ENCODE data around the gene DGCR2. TPM values are rescaled to one million over a fixed set of nuclear protein-coding genes. Genes with fewer than 3 reads are reported as not detected.

DGCR2 gene
- total and polyA plus RNA-seq, 10 of the 15 experiments (the other 5 are each of a cell fraction or from before 2014, with no cell fraction given) = 0.19 to 28.4 (median 16.0) TPM

DNA sequence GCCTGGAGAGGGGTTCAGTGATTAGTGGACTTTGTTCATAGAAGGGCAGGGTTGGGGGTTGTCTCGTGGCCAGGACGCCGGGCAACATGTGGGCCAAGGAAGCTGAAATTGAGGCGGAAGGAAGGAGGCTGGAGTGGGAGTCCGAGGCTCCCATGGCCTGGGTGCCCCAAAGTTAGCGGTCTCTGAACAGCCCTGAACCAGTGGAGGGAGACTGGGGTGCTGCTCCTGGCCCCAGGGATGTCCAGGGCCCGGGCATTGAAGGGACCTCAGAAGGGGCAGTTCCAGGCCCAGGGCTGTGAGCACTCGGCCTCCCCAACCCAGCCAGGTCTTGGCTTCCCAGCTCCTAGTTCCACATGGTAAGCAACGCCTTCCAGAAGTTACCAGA is 126.9 kb downstream of the DGCR2 start (continued):
- TF ChIP-seq, protein P1, sequence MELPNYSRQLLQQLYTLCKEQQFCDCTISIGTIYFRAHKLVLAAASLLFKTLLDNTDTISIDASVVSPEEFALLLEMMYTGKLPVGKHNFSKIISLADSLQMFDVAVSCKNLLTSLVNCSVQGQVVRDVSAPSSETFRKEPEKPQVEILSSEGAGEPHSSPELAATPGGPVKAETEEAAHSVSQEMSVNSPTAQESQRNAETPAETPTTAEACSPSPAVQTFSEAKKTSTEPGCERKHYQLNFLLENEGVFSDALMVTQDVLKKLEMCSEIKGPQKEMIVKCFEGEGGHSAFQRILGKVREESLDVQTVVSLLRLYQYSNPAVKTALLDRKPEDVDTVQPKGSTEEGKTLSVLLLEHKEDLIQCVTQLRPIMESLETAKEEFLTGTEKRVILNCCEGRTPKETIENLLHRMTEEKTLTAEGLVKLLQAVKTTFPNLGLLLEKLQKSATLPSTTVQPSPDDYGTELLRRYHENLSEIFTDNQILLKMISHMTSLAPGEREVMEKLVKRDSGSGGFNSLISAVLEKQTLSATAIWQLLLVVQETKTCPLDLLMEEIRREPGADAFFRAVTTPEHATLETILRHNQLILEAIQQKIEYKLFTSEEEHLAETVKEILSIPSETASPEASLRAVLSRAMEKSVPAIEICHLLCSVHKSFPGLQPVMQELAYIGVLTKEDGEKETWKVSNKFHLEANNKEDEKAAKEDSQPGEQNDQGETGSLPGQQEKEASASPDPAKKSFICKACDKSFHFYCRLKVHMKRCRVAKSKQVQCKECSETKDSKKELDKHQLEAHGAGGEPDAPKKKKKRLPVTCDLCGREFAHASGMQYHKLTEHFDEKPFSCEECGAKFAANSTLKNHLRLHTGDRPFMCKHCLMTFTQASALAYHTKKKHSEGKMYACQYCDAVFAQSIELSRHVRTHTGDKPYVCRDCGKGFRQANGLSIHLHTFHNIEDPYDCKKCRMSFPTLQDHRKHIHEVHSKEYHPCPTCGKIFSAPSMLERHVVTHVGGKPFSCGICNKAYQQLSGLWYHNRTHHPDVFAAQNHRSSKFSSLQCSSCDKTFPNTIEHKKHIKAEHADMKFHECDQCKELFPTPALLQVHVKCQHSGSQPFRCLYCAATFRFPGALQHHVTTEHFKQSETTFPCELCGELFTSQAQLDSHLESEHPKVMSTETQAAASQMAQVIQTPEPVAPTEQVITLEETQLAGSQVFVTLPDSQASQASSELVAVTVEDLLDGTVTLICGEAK (IDR thresholded peaks at IDR 0.05; ENCODE audit: borderline replicate concordance) = no peak
- no peak for TF ChIP-seq SIN3A (IDR thresholded peaks at IDR 0.05; ENCODE audit: low read depth, low read length)

DNA sequence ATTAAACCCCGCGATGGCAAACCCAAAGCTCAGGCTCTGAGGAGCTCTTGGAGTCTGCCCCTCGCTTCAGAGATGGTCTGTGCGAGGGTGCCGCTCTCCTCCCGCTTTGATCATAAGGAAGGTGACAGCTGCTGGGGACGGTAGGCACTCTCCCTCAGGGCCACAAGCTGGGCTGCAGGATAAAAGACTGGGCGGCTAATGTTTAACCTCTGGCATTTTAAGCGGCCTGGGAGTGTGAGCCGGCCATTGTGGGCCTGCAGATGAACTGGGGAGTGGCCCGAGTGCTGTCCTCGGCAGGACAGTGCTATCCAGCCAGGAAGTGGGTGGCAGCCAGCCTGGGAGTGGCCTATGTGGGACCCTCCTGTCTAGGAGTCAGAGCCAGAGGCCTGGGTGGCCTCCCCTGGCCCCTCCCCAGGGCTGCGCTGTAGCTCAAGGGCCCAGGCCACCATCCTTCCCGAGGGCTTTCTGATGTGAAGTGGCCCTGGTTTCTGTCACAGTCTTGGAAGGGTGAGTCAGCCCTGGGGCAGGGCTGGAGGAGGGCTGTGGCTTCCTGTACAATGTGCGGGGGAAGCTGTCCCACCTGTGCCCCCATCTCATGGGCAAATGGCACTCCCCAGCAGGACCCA is 127.4 kb downstream of the DGCR2 start:
- H3K4me1 ChIP-seq (ENCODE audit: control insufficient read depth, insufficient read depth, low read length) = no peaks in the 10 kb centered on the region
- H3K27me3 ChIP-seq (replicated peaks in 1 of 2; ENCODE audit: control insufficient read depth in 2 of 2, insufficient read depth in 2 of 2, low read length in 1 of 2) = no peaks in the 10 kb centered on the region
- ChIA-PET POLR2A (no interaction called here), RAD21 (ENCODE audit: unreplicated experiment) (no interaction called here), SMC1A (ENCODE audit: uncharacterized antibody, unreplicated experiment) (no interaction called here), CTCF (no interaction called here)
- no peaks in the 10 kb centered on the region for H3K9me3 ChIP-seq (replicated peaks; ENCODE audit: control insufficient read depth, insufficient read depth, low read length)
- H3K36me3 ChIP-seq (ENCODE audit: control insufficient read depth in 2 of 2, insufficient read depth in 2 of 2, low read length in 1 of 2) = no peaks in the 10 kb centered on the region
- in situ Hi-C loops (cut with MboI) (no loop called here), intact Hi-C loops (cut with micrococcal nuclease; ENCODE audit: unreplicated experiment) (no loop called here)
- ATAC-seq (no peak), FAIRE-seq (no peak), DNase-seq (ENCODE audit: low read depth, low spot score) (no peak)
- H2AFZ ChIP-seq (ENCODE audit: control insufficient read depth, low read depth, low read length) = no peak overlapping the region
- H3K79me2 ChIP-seq (ENCODE audit: control insufficient read depth, insufficient read depth, low read length) = no peaks in the 10 kb centered on the region
- no peak overlapping the region for H3K4me2 ChIP-seq (ENCODE audit: control insufficient read depth, insufficient read depth)
- WGBS (ENCODE audit: insufficient coverage, insufficient replicate concordance, low lambda C conversion rate, missing lambda C conversion rate) = 38% methylated on average over 14 of the region's 15 CpGs
- H3K9ac ChIP-seq (ENCODE audit: control insufficient read depth, insufficient read depth, low read length) = no peak overlapping the region
- no peak overlapping the region for H3K4me3 ChIP-seq
- no peaks in the 10 kb centered on the region; the same call in 1 of the 2 replicates for H4K20me1 ChIP-seq (ENCODE audit: control insufficient read depth, insufficient read depth)
- BruUV-seq (replicated peaks) = no TSS peak
- no peak overlapping the region for H3K27ac ChIP-seq (ENCODE audit: control insufficient read depth, insufficient read depth)
- TF ChIP-seq, protein P2, sequence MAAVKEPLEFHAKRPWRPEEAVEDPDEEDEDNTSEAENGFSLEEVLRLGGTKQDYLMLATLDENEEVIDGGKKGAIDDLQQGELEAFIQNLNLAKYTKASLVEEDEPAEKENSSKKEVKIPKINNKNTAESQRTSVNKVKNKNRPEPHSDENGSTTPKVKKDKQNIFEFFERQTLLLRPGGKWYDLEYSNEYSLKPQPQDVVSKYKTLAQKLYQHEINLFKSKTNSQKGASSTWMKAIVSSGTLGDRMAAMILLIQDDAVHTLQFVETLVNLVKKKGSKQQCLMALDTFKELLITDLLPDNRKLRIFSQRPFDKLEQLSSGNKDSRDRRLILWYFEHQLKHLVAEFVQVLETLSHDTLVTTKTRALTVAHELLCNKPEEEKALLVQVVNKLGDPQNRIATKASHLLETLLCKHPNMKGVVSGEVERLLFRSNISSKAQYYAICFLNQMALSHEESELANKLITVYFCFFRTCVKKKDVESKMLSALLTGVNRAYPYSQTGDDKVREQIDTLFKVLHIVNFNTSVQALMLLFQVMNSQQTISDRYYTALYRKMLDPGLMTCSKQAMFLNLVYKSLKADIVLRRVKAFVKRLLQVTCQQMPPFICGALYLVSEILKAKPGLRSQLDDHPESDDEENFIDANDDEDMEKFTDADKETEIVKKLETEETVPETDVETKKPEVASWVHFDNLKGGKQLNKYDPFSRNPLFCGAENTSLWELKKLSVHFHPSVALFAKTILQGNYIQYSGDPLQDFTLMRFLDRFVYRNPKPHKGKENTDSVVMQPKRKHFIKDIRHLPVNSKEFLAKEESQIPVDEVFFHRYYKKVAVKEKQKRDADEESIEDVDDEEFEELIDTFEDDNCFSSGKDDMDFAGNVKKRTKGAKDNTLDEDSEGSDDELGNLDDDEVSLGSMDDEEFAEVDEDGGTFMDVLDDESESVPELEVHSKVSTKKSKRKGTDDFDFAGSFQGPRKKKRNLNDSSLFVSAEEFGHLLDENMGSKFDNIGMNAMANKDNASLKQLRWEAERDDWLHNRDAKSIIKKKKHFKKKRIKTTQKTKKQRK (IDR thresholded peaks at IDR 0.05; ENCODE audit: low read depth, low read length) = no peak
- TF ChIP-seq TBL1XR1 (IDR thresholded peaks at IDR 0.05; ENCODE audit: low read depth, low read length) (no peak), ZNF384 (IDR thresholded peaks at IDR 0.05; ENCODE audit: borderline replicate concordance, low read depth, low read length) (no peak), SRF (IDR thresholded peaks at IDR 0.05; ENCODE audit: low read depth in 2 of 2, low read length in 2 of 2) (no peak), NFIC (IDR thresholded peaks at IDR 0.05; ENCODE audit: low read depth, low read length) (no peak), WRNIP1 (IDR thresholded peaks at IDR 0.05; ENCODE audit: borderline replicate concordance, low read depth, low read length) (no peak), NFYA (IDR thresholded peaks at IDR 0.05; ENCODE audit: borderline replicate concordance, low read depth, low read length) (no peak), FOXK2 (IDR thresholded peaks at IDR 0.05) (no peak), HDGF (IDR thresholded peaks at IDR 0.05) (no peak), IRF4 (IDR thresholded peaks at IDR 0.05; ENCODE audit: low read depth, low read length) (no peak), EED (IDR thresholded peaks at IDR 0.05; ENCODE audit: low read depth) (no peak), TCF12 (IDR thresholded peaks at IDR 0.05; ENCODE audit: low read depth, low read length) (no peak)
- TF ChIP-seq, protein P3, sequence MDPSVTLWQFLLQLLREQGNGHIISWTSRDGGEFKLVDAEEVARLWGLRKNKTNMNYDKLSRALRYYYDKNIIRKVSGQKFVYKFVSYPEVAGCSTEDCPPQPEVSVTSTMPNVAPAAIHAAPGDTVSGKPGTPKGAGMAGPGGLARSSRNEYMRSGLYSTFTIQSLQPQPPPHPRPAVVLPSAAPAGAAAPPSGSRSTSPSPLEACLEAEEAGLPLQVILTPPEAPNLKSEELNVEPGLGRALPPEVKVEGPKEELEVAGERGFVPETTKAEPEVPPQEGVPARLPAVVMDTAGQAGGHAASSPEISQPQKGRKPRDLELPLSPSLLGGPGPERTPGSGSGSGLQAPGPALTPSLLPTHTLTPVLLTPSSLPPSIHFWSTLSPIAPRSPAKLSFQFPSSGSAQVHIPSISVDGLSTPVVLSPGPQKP (IDR thresholded peaks at IDR 0.05; ENCODE audit: low read depth, low read length) = no peak
